GM06990 (cell line): Measurements from ENCODE around the gene TVP23B.
"Not testable (repeated sequence)": the region's sequence is repeated elsewhere in the genome, so short reads cannot be mapped to it uniquely, and the experiment has no call there.

ENCODE experiments used
- DNase-seq: peaks from one replicate; pipeline ENCODE4 v3.0.0-alpha.2; 2011; ENCODE audit not compliant: insufficient read length; ENCODE audit errors: extremely low read depth
- H3K27me3 ChIP-seq: replicated peaks from 2 replicates; pipeline ENCODE4 v1.6.0; 2011; ENCODE audit warnings: low read length; ENCODE audit not compliant: control insufficient read depth, insufficient read depth
- H3K36me3 ChIP-seq: 2 replicates; pipeline ENCODE4 v1.5.1; 2011; ENCODE audit warnings: low read length; ENCODE audit not compliant: control insufficient read depth, insufficient read depth
- H3K4me3 ChIP-seq: replicated peaks from 2 replicates; pipeline ENCODE4 v1.5.1; 2011; ENCODE audit warnings: low read depth, mild to moderate bottlenecking, control low read depth, low read length
- TF ChIP-seq, protein P1 (sequence below): IDR thresholded peaks from 2 replicates; pipeline ENCODE4 v1.5.1; 2011; ENCODE audit warnings: low read length, control low read depth, mild to moderate bottlenecking, inconsistent platforms; ENCODE audit not compliant: insufficient read depth, poor library complexity, severe bottlenecking

Gene TVP23B

DNA sequence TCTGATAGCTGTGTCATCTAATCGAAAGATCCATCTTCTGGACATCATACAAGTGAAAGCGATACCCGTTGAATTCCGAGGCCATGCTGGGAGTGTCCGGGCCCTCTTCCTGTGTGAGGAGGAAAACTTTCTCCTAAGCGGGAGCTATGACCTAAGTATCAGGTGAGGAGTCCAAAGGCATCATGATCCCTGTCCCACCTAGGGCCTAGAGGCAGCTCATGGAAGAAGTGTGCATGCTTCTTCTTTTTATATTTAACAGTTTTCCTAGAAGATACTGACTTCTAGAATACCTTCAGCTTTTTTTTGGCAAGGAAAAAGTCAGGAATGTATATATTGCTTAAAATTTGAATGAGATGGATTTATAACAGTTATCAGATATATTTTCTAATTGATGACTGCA lies 22.6 kb upstream of the TVP23B start:
- not testable (repeated sequence) for H3K27me3 ChIP-seq, H3K36me3 ChIP-seq, H3K4me3 ChIP-seq, DNase-seq

DNA sequence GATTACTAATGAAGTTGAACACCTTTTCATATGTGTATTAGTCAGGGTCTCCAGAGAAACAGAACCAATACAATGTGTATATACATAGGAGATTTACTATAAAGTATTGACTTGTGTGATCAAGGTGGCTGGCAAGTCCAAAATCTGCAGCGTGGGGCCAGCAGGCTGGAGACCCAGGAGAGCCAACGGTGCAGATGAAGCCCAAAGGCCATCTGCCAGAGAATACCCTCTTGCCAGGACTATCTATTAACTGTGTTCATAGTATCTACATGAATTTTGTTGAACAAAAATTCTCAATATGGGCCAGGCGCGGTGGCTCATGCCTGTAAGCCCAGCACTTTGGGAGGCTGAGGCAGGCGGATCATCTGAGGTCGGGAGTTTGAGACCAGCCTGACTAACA lies 20.8 kb upstream of the TVP23B start:
- not testable (repeated sequence) for H3K4me3 ChIP-seq, H3K36me3 ChIP-seq, H3K27me3 ChIP-seq, DNase-seq

DNA sequence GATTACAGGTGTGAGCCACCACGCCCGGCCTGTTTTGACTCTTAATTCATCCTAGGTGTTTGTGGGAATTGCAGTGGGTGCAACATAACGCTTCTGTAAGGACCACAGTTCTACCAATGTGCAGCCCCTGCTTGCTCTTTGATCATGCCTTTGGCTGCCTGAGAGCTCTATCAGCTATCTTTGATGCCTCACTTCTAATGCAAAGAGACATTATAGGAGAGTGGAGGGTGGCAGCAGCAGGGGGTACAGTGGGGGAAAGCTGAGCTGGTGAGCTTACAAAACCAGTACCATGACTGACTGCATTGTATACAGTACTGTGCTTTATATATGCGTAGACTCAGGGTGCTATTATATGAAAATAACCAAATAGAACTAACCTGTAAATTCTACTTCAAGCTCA lies 10.4 kb upstream of the TVP23B start:
- H3K36me3 ChIP-seq, H3K27me3 ChIP-seq, DNase-seq, H3K4me3 ChIP-seq: not testable (repeated sequence)

DNA sequence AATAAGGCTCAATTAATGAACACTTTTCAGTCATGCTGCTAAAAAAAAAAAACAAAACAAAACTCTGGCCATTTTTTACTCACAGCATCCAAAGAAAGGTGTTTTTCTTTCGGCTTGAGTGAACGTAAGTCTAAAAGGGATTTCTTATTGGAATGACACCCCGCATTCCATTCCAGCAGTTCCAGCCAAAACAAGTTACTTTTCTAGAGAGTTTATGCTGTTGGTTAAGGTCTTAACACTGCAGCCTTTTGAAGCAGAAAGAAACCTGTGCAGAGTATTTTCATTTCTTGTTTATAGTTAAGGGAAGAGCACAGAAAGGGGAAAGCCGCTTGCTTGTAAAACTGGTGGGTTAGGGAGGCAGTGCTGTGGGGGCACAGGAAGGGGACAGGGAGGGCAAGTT lies 9.9 kb upstream of the TVP23B start:
- H3K4me3 ChIP-seq, DNase-seq, H3K27me3 ChIP-seq, H3K36me3 ChIP-seq: not testable (repeated sequence)

DNA sequence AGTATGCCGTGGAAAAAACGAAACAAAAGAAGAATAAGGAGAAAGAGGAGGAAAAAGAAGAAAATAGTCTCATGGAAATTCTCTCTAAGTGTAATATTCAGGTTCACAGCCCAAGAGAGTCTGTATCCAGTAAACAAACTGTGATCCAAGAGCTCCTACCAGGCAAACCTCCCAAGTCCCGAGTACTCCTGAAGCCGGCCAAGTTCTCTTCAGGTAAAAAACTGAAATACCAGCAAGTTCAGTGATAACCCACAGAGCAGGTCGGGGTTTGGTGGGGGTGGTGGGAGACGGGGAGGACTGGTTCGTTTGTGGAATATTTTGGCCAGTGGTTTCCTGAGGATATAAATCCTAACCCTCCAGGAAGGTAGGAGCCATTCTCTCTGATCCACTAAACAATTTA lies 8.5 kb upstream of the TVP23B start:
- H3K27me3 ChIP-seq: no peaks in the 10 kb centered on the region; the same call in 1 of the 2 replicates
- no peaks in the 10 kb centered on the region for H3K36me3 ChIP-seq
- no peak overlapping the region for H3K4me3 ChIP-seq
- TF ChIP-seq, protein P1, sequence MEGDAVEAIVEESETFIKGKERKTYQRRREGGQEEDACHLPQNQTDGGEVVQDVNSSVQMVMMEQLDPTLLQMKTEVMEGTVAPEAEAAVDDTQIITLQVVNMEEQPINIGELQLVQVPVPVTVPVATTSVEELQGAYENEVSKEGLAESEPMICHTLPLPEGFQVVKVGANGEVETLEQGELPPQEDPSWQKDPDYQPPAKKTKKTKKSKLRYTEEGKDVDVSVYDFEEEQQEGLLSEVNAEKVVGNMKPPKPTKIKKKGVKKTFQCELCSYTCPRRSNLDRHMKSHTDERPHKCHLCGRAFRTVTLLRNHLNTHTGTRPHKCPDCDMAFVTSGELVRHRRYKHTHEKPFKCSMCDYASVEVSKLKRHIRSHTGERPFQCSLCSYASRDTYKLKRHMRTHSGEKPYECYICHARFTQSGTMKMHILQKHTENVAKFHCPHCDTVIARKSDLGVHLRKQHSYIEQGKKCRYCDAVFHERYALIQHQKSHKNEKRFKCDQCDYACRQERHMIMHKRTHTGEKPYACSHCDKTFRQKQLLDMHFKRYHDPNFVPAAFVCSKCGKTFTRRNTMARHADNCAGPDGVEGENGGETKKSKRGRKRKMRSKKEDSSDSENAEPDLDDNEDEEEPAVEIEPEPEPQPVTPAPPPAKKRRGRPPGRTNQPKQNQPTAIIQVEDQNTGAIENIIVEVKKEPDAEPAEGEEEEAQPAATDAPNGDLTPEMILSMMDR: no peak
- no peak for DNase-seq

DNA sequence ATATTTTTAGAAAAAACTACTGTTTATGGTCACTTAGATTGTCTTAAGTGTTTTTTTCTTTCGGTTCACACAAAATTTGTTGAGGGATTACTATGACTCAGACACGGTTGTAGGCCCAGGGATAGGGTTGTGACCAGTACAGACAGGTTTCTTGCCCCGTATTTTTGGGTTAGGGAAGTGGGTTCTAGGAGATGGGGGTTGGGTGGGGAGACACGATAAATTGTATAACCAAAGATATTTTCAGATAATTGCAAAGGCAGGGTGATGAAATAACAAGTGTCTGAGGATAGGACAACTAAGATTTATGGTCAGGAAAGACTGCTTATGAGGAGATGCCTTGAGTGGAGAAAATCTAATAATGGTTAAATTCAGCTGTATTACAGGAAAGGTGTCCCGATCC lies 822 bp downstream of the TVP23B start:
- not testable (repeated sequence) for DNase-seq, H3K36me3 ChIP-seq, H3K27me3 ChIP-seq
- peak overlapping the region; percentile 63 for H3K4me3 ChIP-seq

DNA sequence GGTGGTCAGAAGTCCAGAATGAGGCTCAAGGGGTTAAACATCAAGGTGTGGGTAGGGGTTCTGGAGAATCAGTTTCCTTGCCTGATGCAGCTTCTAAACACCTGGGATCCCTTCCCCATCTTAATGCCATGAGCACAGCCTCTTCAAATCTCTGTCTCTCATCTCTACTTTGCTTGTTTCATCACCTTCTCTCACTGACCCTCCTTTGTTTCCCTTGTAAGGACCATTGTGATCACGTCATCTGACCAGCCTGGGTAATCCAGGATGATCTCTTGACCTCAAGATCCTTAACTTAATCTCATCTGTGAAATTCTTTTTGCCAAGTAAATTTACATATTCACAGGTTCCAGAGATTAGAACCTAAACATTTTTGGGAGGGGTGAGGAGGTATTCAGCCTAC lies 5.0 kb downstream of the TVP23B start:
- not testable (repeated sequence) for DNase-seq, H3K27me3 ChIP-seq, H3K36me3 ChIP-seq, H3K4me3 ChIP-seq

DNA sequence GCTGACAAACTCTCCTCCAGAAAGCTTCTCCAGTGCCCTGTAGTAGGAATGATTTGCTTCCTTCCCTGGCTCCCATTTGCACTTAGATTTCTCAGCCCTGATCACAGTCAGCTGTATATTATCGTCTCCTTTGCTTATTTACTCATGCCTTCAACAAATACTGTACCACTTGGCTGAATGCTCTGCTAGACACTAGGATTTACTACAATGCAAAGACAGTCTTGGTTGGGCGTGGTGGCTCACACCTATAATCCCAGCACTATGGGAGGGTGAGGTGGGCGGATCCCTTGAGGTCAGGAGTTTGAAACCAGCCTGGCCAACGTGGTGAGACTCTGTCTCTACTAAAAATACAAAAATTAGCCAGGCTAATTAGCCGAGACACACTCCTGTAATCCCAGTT lies 5.9 kb downstream of the TVP23B start:
- not testable (repeated sequence) for DNase-seq, H3K27me3 ChIP-seq, H3K4me3 ChIP-seq, H3K36me3 ChIP-seq

DNA sequence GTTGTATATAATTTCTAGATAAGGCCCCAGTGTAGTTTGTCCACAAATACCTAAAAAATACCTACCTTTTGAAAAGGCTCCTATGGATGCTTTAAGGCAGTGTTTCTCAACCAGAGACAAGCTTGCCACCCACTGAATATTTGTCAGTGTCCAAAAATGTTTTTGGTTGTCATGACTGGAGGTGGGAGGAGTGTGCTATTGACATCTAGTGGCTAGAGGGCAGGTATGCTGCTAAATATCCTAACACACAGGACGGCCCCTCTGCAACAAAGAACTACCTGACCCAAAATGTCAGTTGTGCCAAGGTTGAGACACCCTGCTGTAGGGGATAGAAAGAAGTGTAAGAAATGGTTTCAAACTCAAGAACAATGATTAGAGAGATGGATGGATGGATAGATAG lies 10.4 kb downstream of the TVP23B start:
- not testable (repeated sequence) for H3K36me3 ChIP-seq, DNase-seq, H3K4me3 ChIP-seq, H3K27me3 ChIP-seq
- TF ChIP-seq, protein P1: peak; percentile 20

DNA sequence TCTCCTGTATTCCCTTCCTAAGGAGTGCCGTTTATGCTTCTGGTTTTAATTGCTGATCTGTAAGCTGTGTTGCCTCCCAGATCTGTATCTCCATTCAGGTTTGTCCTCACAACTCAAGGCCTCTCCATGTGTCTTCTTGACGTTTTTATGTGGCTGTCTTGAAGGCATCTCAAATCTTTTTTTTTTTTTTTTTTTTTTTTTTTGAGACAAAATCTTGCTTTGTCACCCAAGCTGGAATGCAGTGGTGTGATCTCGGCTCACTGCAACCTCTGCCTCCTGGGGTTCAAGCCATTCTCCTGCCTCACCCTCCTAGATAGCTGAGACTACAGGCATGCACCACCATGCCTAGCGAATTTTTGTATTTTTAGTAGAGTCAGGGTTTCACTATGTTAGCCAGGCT lies 13.9 kb downstream of the TVP23B start:
- H3K27me3 ChIP-seq, H3K4me3 ChIP-seq, H3K36me3 ChIP-seq, DNase-seq: not testable (repeated sequence)

DNA sequence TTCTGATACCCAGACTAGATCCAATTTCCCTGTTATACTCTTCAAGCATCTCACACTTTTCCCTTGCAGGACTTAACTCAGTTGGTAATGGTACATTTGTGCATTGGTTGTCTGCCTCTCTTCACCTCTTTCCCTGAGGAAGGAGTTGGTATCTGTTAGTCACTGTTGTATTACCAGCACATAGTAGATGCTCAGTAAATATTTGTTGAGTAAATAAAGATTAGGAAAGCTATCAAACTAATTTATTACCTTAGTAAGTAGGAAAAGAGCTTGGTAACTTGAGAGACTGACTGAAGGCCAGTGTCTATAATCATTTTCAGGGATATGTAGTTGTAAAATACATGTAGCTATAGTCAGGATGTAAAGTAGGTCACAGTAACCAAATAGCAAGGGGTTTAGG lies 15.9 kb downstream of the TVP23B start:
- H3K4me3 ChIP-seq, H3K36me3 ChIP-seq, DNase-seq: not testable (repeated sequence)

DNA sequence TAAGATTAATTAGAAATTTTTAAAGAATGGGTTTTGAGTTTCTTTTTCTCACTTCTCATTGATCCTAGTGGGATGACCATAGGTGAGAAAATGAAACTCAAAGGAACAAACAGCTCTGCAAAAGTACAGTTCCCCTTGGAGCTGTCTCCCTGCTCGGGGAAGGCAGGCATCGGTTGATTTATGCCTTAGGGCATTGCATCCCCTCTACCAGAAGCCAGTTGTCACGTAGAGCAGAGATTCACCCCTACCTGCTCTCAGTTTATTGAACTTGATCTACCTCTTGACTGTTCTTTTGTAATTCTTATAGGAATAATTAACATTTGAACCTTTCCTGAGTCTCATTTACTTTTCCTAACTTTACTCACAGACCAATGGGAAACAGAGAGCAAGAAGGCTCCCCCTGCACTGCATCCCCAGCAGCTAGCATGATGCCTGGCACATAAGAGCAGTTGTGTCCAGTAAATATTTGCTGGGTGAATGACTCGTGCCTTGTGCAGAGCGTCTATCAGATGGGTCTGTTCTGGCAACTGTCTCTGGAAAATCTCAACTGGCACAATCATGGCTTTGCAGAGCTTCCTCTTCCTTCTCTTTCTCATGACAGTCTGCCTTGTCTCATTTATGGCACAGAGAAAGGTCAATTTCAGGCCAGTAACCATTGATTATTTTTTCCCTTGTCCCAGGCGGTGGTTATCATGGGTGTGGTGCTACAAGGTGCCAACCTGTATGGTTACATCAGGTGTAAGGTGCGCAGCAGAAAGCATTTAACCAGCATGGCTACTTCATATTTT lies 22.7 kb downstream of the TVP23B start:
- not testable (repeated sequence) for H3K4me3 ChIP-seq, H3K36me3 ChIP-seq, H3K27me3 ChIP-seq, DNase-seq

More for the DNA sequence above, 15.9 kb downstream of the TVP23B start:
- H3K27me3 ChIP-seq: not testable (repeated sequence)

DNA sequence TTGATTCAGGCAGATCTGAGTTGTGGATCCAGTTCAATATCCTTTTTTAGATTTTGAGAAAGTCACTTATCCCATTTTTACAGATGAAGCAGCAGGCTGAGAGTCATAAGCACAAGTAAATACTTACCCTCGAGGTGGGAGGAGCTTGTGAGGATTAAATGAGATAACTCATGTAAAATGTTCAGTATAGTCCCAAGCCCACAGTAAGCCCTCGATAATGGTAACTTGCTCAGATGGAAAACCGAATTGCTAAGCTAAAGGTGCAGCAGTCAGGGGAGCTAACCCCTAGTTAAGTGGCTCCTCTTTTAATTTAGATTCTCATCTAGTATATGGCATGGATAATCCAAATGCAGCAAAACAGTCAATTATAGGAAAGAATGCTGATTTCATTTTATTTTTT lies 34.9 kb downstream of the TVP23B start:
- not testable (repeated sequence) for DNase-seq, H3K27me3 ChIP-seq, H3K4me3 ChIP-seq, H3K36me3 ChIP-seq
